GM21576 (cell line): ENCODE measurements around the gene RDH13.
"Not testable (repeated sequence)": the region's sequence is repeated elsewhere in the genome, so short reads cannot be mapped to it uniquely, and the experiment has no call there.

Experiments used
- ATAC-seq: cut with Tn5 transposase; IDR thresholded peaks from one replicate; pipeline ENCODE4 v1.9.1; 2021; ENCODE audit warnings: mild to moderate bottlenecking, moderate library complexity; ENCODE audit not compliant: unreplicated experiment

The RDH13 gene

GRCh38 chr19:55079400-55080038, 16.6 kb upstream of the RDH13 start:
- no peak for ATAC-seq

- no peak for ATAC-seq
Observed at GRCh38 chr19:55078996-55079395, 16.0 kb upstream of the RDH13 start.

- no peak for ATAC-seq
Observed at GRCh38 chr19:55077106-55077505, 14.2 kb upstream of the RDH13 start.

- ATAC-seq: no peak
Observed at GRCh38 chr19:55076321-55076720, 13.4 kb upstream of the RDH13 start.

- no peak for ATAC-seq
Observed at GRCh38 chr19:55075371-55075998, 12.5 kb upstream of the RDH13 start, which contains the start of gene EPS8L1. EPS8L1 (plus strand) TSS chr19:55075869; CDS start chr19:55076445, 576 bp downstream.

GRCh38 chr19:55071913-55072312, 9.0 kb upstream of the RDH13 start:
- no peak for ATAC-seq

- no peak for ATAC-seq
Observed at GRCh38 chr19:55071129-55071502, 8.2 kb upstream of the RDH13 start.

- no peak for ATAC-seq
Observed at GRCh38 chr19:55070466-55071128, 7.6 kb upstream of the RDH13 start.

- no peak for ATAC-seq
Observed at GRCh38 chr19:55069865-55070197, 6.9 kb upstream of the RDH13 start.

GRCh38 chr19:55068950-55069864, 6.3 kb upstream of the RDH13 start:
- no peak for ATAC-seq

GRCh38 chr19:55067869-55068268, 4.9 kb upstream of the RDH13 start:
- no peak for ATAC-seq

GRCh38 chr19:55066107-55066709, 3.3 kb upstream of the RDH13 start:
- ATAC-seq: no peak

- ATAC-seq: not testable (repeated sequence)
Observed at GRCh38 chr19:55065516-55065915, 2.6 kb upstream of the RDH13 start.

- no peak for ATAC-seq
Observed at GRCh38 chr19:55063492-55063843, 520 bp upstream of the RDH13 start.

- ATAC-seq: not testable (repeated sequence)
Observed at GRCh38 chr19:55060287-55060686, 2.7 kb downstream of the RDH13 start.

GRCh38 chr19:55058781-55059610, 4.0 kb downstream of the RDH13 start:
- no peak for ATAC-seq

- no peak for ATAC-seq
Observed at GRCh38 chr19:55056827-55057226, 6.1 kb downstream of the RDH13 start.

GRCh38 chr19:55053735-55054134, 9.2 kb downstream of the RDH13 start:
- no peak for ATAC-seq

- ATAC-seq: no peak
Observed at GRCh38 chr19:55050749-55051532, 12.0 kb downstream of the RDH13 start.
